HAP-1 (cell line): Measurements from ENCODE around the gene DGKH.

Experiments
- DNase-seq, 2 experiments: peaks; one replicate each; pipeline ENCODE4 v3.0.0-alpha.2; 2016 to 2020; ENCODE audit warnings: low spot score in 2 of 2
- H3K27me3 ChIP-seq: fragments of 250-450 bp; sonication (Bioruptor Pico); 2 replicates; pipeline ENCODE4 v1.5.1; 2020; ENCODE audit warnings: low read depth, mild to moderate bottlenecking, moderate library complexity
- H3K36me3 ChIP-seq: fragments of 250-450 bp; sonication (Bioruptor Pico); replicated peaks from 2 replicates; pipeline ENCODE4 v1.5.1; 2020; ENCODE audit warnings: mild to moderate bottlenecking
- H3K4me1 ChIP-seq: fragments of 250-450 bp; sonication (Bioruptor Pico); 2 replicates; pipeline ENCODE4 v1.5.1; 2020; ENCODE audit warnings: mild to moderate bottlenecking
- H3K4me3 ChIP-seq: fragments of 250-450 bp; sonication (Bioruptor Pico); 2 replicates; pipeline ENCODE4 v1.5.1; 2020; ENCODE audit warnings: mild to moderate bottlenecking, moderate library complexity
- H3K9me3 ChIP-seq: fragments of 250-450 bp; sonication (Bioruptor Pico); 2 replicates; pipeline ENCODE4 v1.5.1; 2020; ENCODE audit warnings: mild to moderate bottlenecking, moderate library complexity
- in situ Hi-C: fragments of 300-500 bp; cut with MboI; formaldehyde crosslinking; loops from 3 replicates; pipeline ENCODE4 v1.14.3; 2020; ENCODE audit warnings: low sequenced_read_pairs, inconsistent platforms, mixed read lengths

The DGKH gene

GRCh38 chr13:42101821-42102585 is 53.6 kb downstream of the DGKH start:
- in situ Hi-C loops = loop anchor here (10.0 to 25.0 kb wide), 2 partner anchors 437 to 715 kb away; no protein-coding TSS in a partner anchor
- DNase-seq = no peak
- H3K9me3 ChIP-seq = no peaks in the 10 kb centered on the region
- H3K4me1 ChIP-seq = no peaks in the 10 kb centered on the region
- H3K36me3 ChIP-seq = no peaks in the 10 kb centered on the region
- no peaks in the 10 kb centered on the region for H3K27me3 ChIP-seq
- H3K4me3 ChIP-seq = no peak overlapping the region

- H3K4me3 ChIP-seq = no peak overlapping the region
- no peak for DNase-seq
- no peaks in the 10 kb centered on the region for H3K36me3 ChIP-seq
- H3K27me3 ChIP-seq = no peaks in the 10 kb centered on the region
- in situ Hi-C loops = loop anchor here (10.0 to 25.0 kb wide), 2 partner anchors 438 to 716 kb away; no protein-coding TSS in a partner anchor
- no peaks in the 10 kb centered on the region for H3K9me3 ChIP-seq
- no peaks in the 10 kb centered on the region for H3K4me1 ChIP-seq
These were observed 54.8 kb downstream of the DGKH start for GRCh38 chr13:42102961-42103865.

DNA sequence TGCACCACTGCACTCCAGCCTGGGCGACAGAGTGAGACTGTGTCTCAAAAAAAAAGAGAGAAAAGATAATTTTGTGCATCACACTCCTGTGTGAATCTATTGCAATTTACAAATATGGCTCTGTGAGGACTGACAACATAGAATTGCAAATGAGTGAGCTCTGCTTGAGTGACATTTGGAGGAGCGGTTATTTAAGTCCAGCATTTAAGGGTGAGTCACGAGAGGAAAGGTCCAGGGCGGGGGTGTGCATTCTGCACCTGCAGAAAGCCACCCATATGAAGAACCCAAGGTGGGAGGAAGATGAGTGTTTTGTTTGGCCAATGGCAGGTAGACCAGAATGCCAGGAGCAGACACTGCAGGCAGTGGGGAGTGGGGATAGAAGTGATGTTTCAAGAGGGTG is 58.5 kb downstream of the DGKH start:
- no peak for DNase-seq
- in situ Hi-C loops = loop anchor here (10.0 to 25.0 kb wide), 2 partner anchors 442 to 720 kb away; no protein-coding TSS in a partner anchor
- H3K4me1 ChIP-seq = peaks cover 2% of the 10 kb centered on the region; the same call in 1 of the 2 replicates
- H3K4me3 ChIP-seq = no peak overlapping the region
- H3K27me3 ChIP-seq = no peaks in the 10 kb centered on the region
- no peaks in the 10 kb centered on the region for H3K36me3 ChIP-seq
- H3K9me3 ChIP-seq = no peaks in the 10 kb centered on the region

DNA sequence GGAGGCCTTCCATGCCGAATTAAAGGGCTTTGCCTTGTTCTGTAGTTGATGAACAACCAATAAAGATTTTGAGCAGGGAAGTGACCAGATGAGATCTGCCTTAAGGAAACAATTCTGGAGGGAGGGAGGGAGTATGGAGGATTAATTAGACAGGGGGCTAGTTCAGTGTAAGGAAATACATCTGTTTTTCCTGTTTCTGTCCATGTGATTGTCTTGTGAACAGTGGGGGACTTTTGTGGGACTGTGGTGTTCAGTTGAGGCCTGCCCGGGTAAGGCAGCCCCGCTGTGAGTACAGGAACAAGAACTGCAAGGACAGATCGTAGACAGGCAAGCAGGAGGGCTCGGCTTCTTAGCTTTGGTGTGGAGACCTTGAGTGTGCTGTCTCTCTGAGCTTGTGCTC is 59.0 kb downstream of the DGKH start:
- DNase-seq = no peak
- in situ Hi-C loops = loop anchor here (10.0 to 25.0 kb wide), 2 partner anchors 443 to 720 kb away; no protein-coding TSS in a partner anchor
- Histone ChIP-seq H3K9me3 (no peaks in the 10 kb centered on the region), H3K4me1 (peaks cover 2% of the 10 kb centered on the region; the same call in 1 of the 2 replicates), H3K36me3 (no peaks in the 10 kb centered on the region), H3K4me3 (no peak overlapping the region), H3K27me3 (no peaks in the 10 kb centered on the region)

DNA sequence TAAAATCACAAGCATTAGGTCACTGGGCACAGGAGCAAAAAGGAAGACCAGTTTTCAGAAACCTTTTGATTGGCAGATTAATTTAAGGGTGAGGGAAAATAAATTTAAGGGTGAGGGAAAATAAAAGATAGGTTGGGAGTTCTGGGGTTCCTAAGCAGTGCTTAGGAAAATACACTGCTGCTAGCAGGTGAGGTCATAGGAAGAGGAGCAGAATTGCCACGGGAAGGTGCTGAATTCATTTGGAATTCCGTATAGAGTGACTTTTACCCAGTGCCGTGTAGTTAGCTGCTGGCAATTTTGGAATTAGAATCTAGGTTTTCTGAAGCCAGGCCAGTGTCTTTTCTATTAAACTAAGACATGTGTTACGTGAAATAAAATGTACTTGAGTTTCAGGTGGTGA is 59.8 kb downstream of the DGKH start:
- DNase-seq = no peak
- Histone ChIP-seq H3K36me3 (no peaks in the 10 kb centered on the region), H3K9me3 (no peaks in the 10 kb centered on the region), H3K27me3 (no peaks in the 10 kb centered on the region), H3K4me3 (no peak overlapping the region), H3K4me1 (peaks cover 2% of the 10 kb centered on the region; the same call in 1 of the 2 replicates)
- in situ Hi-C loops = loop anchor here (10.0 to 25.0 kb wide), 2 partner anchors 443 to 721 kb away; no protein-coding TSS in a partner anchor

DNA sequence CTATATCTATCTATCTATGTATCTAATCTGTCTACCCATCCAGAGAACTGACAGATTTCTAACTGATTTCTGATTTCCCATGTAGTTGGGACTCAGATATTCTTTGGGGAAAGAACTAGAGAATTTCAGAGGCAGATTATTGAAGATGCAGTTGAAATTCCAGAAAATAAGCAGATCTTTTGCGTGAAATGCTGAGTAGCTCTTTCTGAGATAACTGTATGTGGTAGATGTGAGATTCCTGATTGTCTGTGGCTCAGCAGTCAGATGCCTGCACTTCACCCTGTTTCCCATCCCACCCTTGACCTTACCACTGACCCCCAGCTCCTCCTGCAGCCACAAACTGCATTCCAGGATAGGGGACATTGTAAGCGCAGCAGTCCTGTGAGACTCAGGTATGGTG is 61.5 kb downstream of the DGKH start:
- DNase-seq = no peak
- in situ Hi-C loops = loop anchor here (10.0 to 25.0 kb wide), 2 partner anchors 445 to 723 kb away; no protein-coding TSS in a partner anchor
- Histone ChIP-seq H3K4me1 (peaks cover 2% of the 10 kb centered on the region; the same call in 1 of the 2 replicates), H3K27me3 (no peaks in the 10 kb centered on the region), H3K4me3 (no peak overlapping the region), H3K9me3 (no peaks in the 10 kb centered on the region), H3K36me3 (no peaks in the 10 kb centered on the region)

DNA sequence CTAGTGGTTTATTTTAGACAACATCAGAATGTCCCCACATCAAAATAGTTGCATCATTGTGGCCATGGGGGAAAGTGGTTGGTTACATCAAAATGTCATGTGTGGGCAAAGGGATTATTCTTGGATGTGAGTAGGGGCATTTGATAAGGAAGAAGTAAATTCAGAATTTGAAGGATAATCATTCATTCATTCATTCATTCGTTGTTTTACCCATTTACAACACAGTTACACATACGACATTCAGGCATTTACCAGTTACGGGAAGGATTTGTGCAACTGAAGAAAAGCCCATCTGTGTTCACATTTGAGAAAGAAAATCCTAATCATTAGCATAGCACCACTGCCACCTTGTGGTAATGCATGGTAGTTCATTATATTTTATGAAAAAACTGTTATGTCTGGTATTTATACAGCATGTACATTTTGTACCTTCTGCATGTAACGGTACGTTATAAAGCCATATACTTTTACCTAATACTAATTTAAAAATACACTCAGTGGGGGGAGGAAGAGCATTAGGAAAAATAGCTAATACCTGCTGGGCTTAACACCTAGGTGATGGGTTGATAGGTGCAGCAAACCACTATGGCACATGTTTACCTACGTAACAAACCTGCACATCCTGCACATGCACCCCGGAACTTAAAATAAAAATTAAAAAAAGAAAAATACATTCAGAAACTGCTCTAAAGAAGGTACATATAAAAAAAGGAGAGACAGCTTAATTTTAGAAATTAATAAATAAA is 62.1 kb downstream of the DGKH start:
- DNase-seq = peak; percentile 40 to 68
- H3K4me1 ChIP-seq = peaks cover 2% of the 10 kb centered on the region; the same call in 1 of the 2 replicates

GRCh38 chr13:42112864-42113263 is 64.4 kb downstream of the DGKH start:
- Histone ChIP-seq H3K4me1 (peaks cover 5% of the 10 kb centered on the region; the same call in 1 of the 2 replicates), H3K9me3 (no peaks in the 10 kb centered on the region), H3K4me3 (no peak overlapping the region), H3K36me3 (no peaks in the 10 kb centered on the region), H3K27me3 (no peaks in the 10 kb centered on the region)
- DNase-seq = no peak
- in situ Hi-C loops = loop anchor here (25.0 kb wide), 1 partner anchor 726 kb away; no protein-coding TSS in a partner anchor

More for the DNA sequence above, 62.1 kb downstream of the DGKH start:
- Histone ChIP-seq H3K36me3 (no peaks in the 10 kb centered on the region), H3K27me3 (no peaks in the 10 kb centered on the region), H3K4me3 (no peak overlapping the region), H3K9me3 (no peaks in the 10 kb centered on the region)
- in situ Hi-C loops = loop anchor here (25.0 kb wide), 1 partner anchor 723 kb away; no protein-coding TSS in a partner anchor

DNA sequence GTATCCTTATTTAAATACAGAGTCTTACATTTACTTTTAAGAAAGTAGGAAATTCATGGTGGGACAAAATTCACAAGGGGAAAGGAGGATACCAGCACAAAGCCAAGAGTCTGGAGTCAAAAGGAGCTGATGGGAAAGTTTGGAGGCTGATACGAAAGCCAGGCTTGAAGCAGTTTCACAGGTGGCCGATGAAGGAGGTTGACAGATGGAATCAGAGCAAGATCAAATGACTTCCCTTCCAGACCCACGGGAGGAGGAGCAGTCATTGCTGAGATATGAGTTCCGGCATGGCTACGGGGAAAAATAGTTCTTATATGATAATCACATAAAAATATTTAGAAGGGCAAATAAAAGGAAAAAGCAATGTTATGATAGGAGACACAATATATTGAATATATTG is 65.0 kb downstream of the DGKH start:
- in situ Hi-C loops = loop anchor here (25.0 kb wide), 1 partner anchor 726 kb away; no protein-coding TSS in a partner anchor
- Histone ChIP-seq H3K36me3 (no peaks in the 10 kb centered on the region), H3K4me3 (no peak overlapping the region), H3K4me1 (peaks cover 6% of the 10 kb centered on the region; the same call in 1 of the 2 replicates), H3K9me3 (no peaks in the 10 kb centered on the region), H3K27me3 (no peaks in the 10 kb centered on the region)
- DNase-seq = no peak

- no peaks in the 10 kb centered on the region for H3K9me3 ChIP-seq
- in situ Hi-C loops = loop anchor here (25.0 kb wide), 1 partner anchor 727 kb away; no protein-coding TSS in a partner anchor
- no peaks in the 10 kb centered on the region for H3K36me3 ChIP-seq
- DNase-seq = no peak
- H3K4me1 ChIP-seq = peaks cover 14% of the 10 kb centered on the region
- H3K27me3 ChIP-seq = no peaks in the 10 kb centered on the region
- H3K4me3 ChIP-seq = no peak overlapping the region
These were observed 65.8 kb downstream of the DGKH start for GRCh38 chr13:42114278-42114677.

DNA sequence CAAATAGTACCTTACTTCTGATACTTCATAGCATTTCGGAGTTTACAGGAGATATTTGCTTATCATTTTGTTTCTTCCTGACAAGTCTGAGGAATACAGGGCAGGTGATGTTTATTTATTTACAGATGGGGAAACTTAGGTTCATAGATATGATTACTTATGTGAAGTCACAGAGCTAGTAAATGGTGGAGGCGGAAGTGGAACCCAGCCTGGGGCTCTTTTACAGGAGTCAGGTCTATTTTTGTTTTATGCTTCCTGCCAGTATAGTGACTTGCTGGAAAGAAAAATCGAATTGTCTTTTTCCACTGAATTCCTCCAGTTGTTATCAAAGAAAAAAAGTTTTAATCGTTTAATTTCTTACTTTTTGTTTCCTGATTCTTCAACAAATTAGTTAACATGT is 66.5 kb downstream of the DGKH start:
- Histone ChIP-seq H3K27me3 (no peaks in the 10 kb centered on the region), H3K4me3 (no peak overlapping the region), H3K9me3 (no peaks in the 10 kb centered on the region), H3K4me1 (peaks cover 18% of the 10 kb centered on the region), H3K36me3 (no peaks in the 10 kb centered on the region)
- DNase-seq = no peak
- in situ Hi-C loops = loop anchor here (25.0 kb wide), 1 partner anchor 728 kb away; no protein-coding TSS in a partner anchor

DNA sequence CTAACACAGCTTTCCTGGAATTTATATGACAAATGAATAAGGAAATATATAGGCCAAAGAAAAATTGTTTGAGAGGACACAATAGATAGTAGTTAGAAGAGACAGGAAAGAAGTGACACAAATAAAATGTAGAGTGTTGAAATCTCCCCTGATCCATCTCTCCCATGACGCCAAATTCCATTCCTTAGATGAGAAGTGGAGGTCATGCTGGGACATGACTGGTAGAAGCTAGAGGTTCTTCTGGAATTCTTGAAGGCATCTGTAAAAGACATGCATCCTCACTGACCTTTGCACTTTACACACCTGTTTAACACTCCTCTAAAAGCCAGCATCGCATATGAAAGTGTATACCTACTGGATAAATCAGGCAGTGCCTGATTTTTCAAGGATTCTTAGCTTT is 67.8 kb downstream of the DGKH start:
- no peak for DNase-seq
- in situ Hi-C loops = loop anchor here (25.0 kb wide), 1 partner anchor 729 kb away; no protein-coding TSS in a partner anchor

More for the DNA sequence above, 67.8 kb downstream of the DGKH start:
- Histone ChIP-seq H3K36me3 (no peaks in the 10 kb centered on the region), H3K4me1 (peaks cover 16% of the 10 kb centered on the region), H3K4me3 (no peak overlapping the region), H3K27me3 (no peaks in the 10 kb centered on the region), H3K9me3 (no peaks in the 10 kb centered on the region)
